Fibroblast of the conjunctiva (primary cell): ENCODE results near the gene CDH23.
"Not testable (repeated sequence)": the region's sequence is repeated elsewhere in the genome, so short reads cannot be mapped to it uniquely, and the experiment has no call there.

Experiments used
- DNase-seq: peaks from one replicate; pipeline ENCODE4 v3.0.0-alpha.2; 2010; ENCODE audit warnings: low read depth

Gene CDH23

DNA sequence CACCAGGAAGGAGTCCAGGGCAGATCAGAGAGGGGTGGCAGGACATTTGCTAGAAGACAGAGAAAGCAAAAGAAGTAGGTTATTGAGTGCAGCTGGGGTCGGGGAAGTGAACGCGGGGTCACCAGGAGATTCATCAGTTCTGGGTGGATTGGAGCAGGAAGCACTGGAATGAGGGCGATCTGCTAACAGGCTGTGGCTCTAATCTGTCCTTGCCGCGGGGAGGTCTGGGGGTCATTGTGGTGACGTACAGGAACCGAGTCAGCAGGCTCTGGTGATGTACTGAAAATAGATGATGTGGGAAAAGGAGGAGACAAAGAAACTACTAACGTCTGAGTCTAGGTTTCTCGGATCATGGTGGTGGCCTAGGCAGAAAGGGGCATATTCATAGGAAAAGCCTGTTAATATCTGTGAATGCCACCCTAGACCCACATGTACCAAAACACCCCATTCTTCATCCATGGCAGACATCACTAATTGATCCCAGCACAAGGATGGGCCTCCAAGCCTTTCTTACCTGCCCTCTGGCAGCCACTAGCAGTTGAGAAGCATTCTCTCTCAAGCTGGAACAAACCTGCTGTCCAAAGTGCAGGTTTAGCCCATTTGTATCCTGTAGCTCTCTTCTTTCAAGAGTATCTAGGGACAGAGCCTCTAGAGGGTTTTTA lies 188.3 kb downstream of the CDH23 start:
- DNase-seq = no peak

- DNase-seq = no peak
Observed at GRCh38 chr10:71585564-71586290, 189.0 kb downstream of the CDH23 start.

- no peak for DNase-seq
Observed at GRCh38 chr10:71587941-71588573, 191.3 kb downstream of the CDH23 start.

- no peak for DNase-seq
Observed at GRCh38 chr10:71588685-71589084, 192.0 kb downstream of the CDH23 start.

GRCh38 chr10:71589617-71590551 lies 193.2 kb downstream of the CDH23 start:
- no peak for DNase-seq

DNA sequence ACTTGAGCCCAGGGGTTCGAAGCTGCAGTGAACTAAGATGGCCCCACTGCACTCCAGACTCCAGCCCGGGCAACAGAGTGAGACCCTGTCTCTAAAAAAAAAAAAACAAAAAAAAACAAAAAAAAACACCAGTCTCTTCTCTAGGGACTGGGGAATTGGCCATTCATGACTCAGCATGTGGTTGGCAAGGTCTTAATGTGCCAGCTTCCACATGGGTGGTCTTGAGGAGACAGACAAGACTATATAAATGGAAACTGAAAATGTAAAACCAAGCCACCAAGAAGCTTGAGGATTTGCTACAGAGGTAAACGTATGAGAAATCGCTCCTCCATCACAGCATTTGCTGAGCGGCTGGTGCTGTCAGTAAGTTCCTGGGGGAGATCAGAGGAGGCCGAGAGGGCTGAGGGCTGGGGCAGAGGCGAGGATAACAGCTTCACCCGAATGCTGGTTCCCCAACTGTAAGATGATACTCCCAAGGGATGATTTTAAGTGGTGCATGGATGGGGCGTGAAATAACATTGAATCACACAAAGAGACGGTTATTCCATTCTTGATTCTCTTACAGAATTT lies 194.1 kb downstream of the CDH23 start:
- DNase-seq = no peak

DNA sequence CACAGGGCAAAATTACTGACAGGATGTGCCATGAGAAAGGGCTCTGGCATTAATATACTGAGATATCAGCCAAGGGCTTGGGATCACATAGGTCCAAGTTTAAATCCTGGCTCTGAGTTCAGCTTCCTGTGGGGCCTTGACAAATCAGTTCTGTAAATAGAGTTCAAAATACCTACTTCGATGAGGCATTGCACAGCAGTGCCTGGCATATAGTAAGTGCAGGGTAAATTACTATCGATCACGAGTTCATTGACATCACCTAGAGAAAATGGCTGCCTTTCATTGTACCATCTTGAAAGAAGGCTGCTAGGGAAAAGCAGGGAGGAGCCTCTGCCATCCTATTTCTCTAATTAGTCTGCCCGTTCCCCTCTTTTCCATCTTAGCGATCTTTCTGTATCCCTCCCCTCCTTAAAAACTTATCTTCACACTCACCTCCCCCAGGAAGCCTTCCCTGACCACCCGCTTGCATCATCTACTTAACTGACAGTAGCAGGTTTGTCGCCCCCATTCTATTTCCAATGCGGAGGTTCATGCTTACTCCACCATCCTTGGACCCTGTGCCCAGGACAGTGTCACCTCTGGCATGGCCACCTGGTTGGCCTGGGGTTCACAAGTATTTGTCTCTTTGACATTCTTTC lies 198.3 kb downstream of the CDH23 start:
- no peak for DNase-seq

DNA sequence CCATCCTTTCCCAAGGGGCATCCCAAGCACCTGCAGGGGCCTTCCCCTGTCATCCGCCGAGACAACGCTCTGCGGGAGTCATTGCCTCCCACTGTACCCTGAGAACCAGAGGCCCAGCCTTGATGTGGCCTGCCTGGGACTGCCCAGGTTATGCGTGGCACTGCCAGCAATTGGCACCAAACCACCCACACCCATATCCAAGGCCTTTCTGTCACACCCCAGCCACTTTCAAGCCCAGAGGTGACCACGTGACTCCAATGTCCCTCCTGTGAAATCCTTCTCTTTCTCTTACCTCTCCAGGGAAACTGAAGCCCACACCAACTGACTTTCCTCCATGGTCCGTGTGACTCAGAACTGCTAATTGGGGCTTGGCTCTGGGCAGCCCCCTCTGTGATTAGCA lies 198.9 kb downstream of the CDH23 start:
- no peak for DNase-seq

GRCh38 chr10:71596127-71596526 lies 199.4 kb downstream of the CDH23 start:
- no peak for DNase-seq

DNA sequence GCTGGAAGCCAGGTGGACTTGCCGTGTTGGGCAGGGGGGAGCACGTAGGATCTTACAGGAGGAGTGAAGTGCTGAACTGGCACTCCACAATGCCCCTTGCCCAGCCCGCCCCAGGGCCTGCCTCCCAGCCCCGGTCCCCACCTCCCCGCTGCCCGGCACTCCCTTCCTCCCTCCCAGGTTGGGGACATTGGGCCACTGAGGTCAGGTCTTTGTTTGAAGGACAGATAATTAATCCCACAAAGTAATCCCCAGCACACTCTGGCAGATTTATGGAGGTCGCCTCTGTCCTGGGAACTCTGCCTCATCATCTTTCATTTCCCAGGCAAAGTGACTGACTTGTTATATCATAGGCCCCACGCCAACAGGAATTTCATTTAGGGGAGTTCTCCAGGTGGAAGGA lies 200.0 kb downstream of the CDH23 start:
- no peak for DNase-seq

- DNase-seq = peak; percentile 10
Observed at GRCh38 chr10:71597821-71598498, 201.2 kb downstream of the CDH23 start.

GRCh38 chr10:71598621-71599055 lies 201.9 kb downstream of the CDH23 start:
- peak; percentile 39 for DNase-seq

- DNase-seq = no peak
Observed at GRCh38 chr10:71599518-71599917, 202.8 kb downstream of the CDH23 start.

GRCh38 chr10:71600242-71600641 lies 203.5 kb downstream of the CDH23 start:
- not testable (repeated sequence) for DNase-seq

DNA sequence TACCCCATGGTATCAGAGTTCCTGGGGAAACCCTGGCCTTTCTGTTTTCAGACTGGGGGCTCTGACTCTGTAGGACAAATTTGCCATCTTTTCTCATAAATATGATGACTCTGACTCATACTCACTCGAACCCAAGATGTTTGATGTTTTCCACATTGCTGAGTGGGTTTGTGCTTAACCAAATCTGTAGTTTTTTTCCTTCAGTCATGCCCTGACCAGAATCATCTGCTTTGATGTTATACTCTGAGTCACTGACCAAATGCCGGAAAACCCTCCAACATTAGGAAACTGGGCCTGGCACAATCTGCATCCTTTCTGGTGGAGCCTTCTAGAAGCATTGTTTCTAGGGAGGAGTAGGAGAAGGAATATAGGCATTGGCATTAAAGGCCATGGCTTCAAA lies 204.1 kb downstream of the CDH23 start:
- DNase-seq = peak; percentile 43

DNA sequence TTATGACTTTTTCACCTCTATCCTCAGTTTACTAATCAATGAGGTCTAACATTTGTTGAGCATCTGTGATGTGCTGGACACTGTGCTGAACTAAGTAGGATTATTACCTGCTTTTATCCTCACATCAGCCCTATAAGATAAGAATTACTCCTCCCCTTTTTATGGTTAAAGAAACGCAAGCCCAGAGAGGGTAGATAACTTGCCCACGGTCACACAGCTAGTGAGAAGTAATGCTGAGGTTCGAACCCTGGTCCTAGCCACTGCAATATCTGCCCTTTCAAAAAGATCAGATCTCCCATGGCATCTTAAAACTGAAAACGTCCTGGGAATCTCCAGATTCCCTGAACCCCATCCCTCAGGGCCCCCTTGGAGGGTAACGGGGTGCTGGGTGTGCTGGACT lies 204.6 kb downstream of the CDH23 start:
- DNase-seq = no peak

- no peak for DNase-seq
Observed at GRCh38 chr10:71603150-71603549, 206.4 kb downstream of the CDH23 start.

GRCh38 chr10:71603754-71604153 lies 207.0 kb downstream of the CDH23 start:
- DNase-seq = no peak

DNA sequence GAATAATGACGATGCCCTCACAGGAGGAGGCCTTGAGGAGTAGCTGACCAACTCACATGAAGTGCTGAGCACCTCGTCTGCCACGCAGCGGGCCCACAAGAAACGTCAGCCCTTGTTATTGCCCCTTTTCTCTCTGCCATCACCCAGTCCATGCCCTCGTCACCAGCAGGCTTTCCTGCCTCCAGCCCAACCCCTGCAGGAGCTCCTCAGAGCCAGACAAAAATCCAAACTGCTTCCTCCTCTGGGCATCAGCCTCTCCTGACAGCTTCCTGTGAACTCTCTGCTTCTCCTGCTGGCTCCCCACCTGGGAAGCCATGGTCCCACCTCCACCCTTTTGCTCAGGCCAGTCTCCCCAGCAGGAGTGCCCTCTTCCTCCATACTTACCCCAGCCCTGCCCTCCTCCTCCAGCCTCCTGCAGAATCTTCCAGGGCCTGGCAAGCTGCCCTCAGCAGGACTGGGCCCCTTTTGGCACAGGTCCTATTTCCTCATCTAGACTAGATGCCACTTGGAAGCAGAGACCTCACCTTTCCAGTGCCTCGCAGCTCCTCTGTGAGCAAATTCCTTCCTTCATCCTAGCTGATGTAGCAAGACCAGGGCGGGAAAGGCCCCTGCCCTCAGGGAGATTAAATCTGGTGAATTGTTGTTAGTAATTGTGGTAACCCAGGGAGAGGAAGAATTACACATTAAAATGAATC lies 207.8 kb downstream of the CDH23 start:
- no peak for DNase-seq
